ENCODE measurements around the gene BFAR. TPM values are rescaled to one million over a fixed set of nuclear protein-coding genes. Genes with fewer than 3 reads are reported as not detected.

The BFAR gene
- total and polyA plus RNA-seq, 2 of the 8 experiments (the other 6 are each of a cell fraction or from before 2014, with no cell fraction given): 56.9 to 78.2 TPM

Small RNA genes lying within 50 kb of the gene (small RNA-seq; reads per million reads assigned to genes)
- gene RN7SL274P (ENCODE audit: insufficient read depth): not detected
- not detected for gene RNU7-125P (ENCODE audit: insufficient read depth)

Other genes starting within 250 kb of the BFAR start
- 40.8 and 44.6 TPM in 2 replicates for gene PARN, start 2.7 kb upstream of the BFAR start, total RNA-seq (2021; fragmentation: NEBNext Ultra II Directional; extraction: Animal tissue kit (Norgen Biotek cat#: 25700))
- gene PARN, start 2.7 kb upstream of the BFAR start, polyA plus RNA-seq (2011; rRNA removed): 21.4 and 24.5 TPM in 2 replicates
- gene PLA2G10, start 61.4 kb downstream of the BFAR start, total RNA-seq (2021; fragmentation: NEBNext Ultra II Directional; extraction: Animal tissue kit (Norgen Biotek cat#: 25700)): 0.54 and 0.60 TPM in 2 replicates
- gene PLA2G10, start 61.4 kb downstream of the BFAR start, polyA plus RNA-seq (2011; rRNA removed): 2.2 and 2.4 TPM in 2 replicates
- gene NPIPA3, start 70.5 kb downstream of the BFAR start, total RNA-seq (2021; fragmentation: NEBNext Ultra II Directional; extraction: Animal tissue kit (Norgen Biotek cat#: 25700)): 8.6 and 10.5 TPM in 2 replicates
- gene NPIPA3, start 70.5 kb downstream of the BFAR start, polyA plus RNA-seq (2011; rRNA removed): 0.88 and 2.0 TPM in 2 replicates
- 16.8 and 17.8 TPM in 2 replicates for gene NPIPA2, start 109.6 kb downstream of the BFAR start, total RNA-seq (2021; fragmentation: NEBNext Ultra II Directional; extraction: Animal tissue kit (Norgen Biotek cat#: 25700))
- 7.6 and 8.9 TPM in 2 replicates for gene NPIPA2, start 109.6 kb downstream of the BFAR start, polyA plus RNA-seq (2011; rRNA removed)
- gene NOMO1, start 200.8 kb downstream of the BFAR start, total RNA-seq (2021; fragmentation: NEBNext Ultra II Directional; extraction: Animal tissue kit (Norgen Biotek cat#: 25700)): 121 and 129 TPM in 2 replicates
- 74.1 and 74.3 TPM in 2 replicates for gene NOMO1, start 200.8 kb downstream of the BFAR start, polyA plus RNA-seq (2011; rRNA removed)